Astrocyte of the cerebellum (primary cell): ENCODE measurements around the gene GTSF1L.

Source experiments
- DNase-seq: peaks from one replicate; pipeline ENCODE4 v3.0.0-alpha.2; 2011; ENCODE audit warnings: low read depth
- H3K4me3 ChIP-seq: 2 replicates; pipeline ENCODE4 v1.5.1; 2011; ENCODE audit warnings: mild to moderate bottlenecking, low read depth, low read length, moderate library complexity
- in situ Hi-C: cut with HindIII; loops from 2 replicates; pipeline ENCODE4 v1.10.0; 2017; ENCODE audit warnings: low sequenced_read_pairs
- TF ChIP-seq, protein P1 (sequence below): IDR thresholded peaks from 2 replicates; pipeline ENCODE4 v1.5.1; 2012; ENCODE audit warnings: low read length, low read depth, moderate library complexity, mild to moderate bottlenecking; ENCODE audit errors: missing control alignments

Gene GTSF1L

DNA sequence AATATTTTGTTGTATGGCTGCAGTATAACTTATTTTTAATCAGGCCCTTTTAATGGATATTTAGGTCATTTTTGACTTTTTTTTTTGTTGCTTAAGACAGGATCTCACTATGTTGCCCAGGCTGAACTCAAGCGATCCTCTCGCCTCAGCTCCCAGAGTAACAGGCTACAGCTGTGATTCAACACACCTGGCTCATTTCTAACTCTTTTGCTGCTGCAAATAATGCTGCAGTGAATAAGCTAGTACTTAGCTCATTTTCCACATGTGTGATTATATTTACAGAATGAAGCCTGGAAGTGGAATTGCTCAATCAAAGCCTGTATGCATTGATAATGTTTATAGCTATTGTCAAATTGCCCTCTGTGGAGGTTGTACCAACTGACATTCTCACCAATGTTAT, 1.1 kb downstream of the GTSF1L start:
- no peak for DNase-seq
- in situ Hi-C loops, result no loop called here
- TF ChIP-seq, protein P1, sequence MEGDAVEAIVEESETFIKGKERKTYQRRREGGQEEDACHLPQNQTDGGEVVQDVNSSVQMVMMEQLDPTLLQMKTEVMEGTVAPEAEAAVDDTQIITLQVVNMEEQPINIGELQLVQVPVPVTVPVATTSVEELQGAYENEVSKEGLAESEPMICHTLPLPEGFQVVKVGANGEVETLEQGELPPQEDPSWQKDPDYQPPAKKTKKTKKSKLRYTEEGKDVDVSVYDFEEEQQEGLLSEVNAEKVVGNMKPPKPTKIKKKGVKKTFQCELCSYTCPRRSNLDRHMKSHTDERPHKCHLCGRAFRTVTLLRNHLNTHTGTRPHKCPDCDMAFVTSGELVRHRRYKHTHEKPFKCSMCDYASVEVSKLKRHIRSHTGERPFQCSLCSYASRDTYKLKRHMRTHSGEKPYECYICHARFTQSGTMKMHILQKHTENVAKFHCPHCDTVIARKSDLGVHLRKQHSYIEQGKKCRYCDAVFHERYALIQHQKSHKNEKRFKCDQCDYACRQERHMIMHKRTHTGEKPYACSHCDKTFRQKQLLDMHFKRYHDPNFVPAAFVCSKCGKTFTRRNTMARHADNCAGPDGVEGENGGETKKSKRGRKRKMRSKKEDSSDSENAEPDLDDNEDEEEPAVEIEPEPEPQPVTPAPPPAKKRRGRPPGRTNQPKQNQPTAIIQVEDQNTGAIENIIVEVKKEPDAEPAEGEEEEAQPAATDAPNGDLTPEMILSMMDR, result no peak
- no peak overlapping the region for H3K4me3 ChIP-seq

DNA sequence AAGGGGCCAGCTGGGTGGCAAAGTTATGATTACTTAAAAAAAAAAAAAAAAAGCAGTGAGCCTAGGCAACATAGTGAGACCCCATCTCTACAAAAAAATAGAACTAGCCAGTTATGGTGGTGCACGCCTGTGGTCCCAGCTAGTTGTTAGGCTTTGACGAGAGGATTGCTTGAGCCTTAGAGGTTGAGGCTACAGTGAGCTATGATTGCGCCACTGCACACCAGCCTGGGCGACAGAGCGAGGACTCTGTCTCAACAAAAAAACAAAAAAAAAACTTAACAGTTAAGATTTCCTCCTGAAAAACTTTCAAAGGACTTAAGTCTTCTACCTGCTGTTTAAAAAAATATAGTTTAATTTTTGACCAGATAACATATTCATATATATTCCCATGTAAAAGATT, 2.4 kb downstream of the GTSF1L start:
- TF ChIP-seq, protein P1, result no peak
- H3K4me3 ChIP-seq, result no peak overlapping the region
- in situ Hi-C loops, result no loop called here
- no peak for DNase-seq

DNA sequence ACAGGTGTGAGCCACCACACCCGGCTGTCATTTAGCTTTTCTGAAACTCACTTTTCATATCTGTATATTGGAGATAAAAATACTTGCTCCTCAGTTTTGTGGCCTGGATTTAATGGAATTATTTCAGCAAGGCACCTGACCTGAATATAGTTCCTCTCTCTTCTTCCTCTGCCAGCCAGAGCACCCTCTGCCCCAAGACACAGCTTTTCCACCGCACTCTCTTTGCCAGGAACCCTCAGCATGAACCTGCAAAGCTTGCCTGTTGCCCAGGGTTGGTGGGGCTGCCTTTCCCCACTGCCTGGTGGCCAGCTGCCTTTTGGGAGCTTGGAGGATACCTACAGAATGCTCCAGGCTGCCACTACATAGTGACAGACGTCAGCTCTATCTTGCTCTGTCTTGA, 3.1 kb downstream of the GTSF1L start:
- TF ChIP-seq, protein P1, result no peak
- DNase-seq, result no peak
- in situ Hi-C loops, result no loop called here
- H3K4me3 ChIP-seq, result no peak overlapping the region

DNA sequence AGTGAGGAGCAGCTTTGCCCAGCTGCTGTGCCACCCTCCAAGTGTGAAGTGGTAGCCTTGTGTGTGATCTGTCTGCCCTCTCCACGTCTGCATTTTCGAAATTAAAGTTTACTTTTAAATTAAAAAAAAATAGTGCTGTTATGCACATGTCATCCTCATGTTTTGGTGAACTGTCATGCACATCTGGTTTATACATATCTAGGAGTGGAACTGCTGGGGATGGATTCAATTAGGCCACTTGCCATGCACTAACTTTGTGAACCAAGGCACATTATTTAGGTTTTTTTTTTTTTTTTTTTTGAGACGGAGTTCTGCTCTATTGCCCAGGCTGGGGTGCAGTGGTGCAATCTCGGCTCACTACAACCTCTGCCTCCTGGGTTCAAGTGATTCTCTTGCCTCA, 3.6 kb downstream of the GTSF1L start:
- in situ Hi-C loops, result no loop called here
- TF ChIP-seq, protein P1, result no peak
- no peak for DNase-seq
- H3K4me3 ChIP-seq, result no peak overlapping the region

DNA sequence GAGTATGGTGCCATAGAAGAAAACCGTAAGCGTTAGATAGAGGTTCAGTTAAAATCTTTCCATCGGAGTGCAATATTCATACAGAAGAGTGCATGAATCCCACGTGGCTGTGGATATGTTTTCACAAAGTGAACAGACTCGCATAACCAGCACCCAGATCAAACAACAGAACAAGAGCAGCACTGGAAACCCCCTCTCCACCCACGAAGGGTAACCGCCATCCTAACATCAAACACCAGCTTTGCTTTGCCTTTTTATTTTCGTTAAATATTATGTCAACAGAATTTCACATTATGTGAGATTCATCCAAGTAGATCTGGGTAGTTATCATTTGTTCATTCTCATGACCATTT, 4.7 kb downstream of the GTSF1L start:
- DNase-seq, result no peak

DNA sequence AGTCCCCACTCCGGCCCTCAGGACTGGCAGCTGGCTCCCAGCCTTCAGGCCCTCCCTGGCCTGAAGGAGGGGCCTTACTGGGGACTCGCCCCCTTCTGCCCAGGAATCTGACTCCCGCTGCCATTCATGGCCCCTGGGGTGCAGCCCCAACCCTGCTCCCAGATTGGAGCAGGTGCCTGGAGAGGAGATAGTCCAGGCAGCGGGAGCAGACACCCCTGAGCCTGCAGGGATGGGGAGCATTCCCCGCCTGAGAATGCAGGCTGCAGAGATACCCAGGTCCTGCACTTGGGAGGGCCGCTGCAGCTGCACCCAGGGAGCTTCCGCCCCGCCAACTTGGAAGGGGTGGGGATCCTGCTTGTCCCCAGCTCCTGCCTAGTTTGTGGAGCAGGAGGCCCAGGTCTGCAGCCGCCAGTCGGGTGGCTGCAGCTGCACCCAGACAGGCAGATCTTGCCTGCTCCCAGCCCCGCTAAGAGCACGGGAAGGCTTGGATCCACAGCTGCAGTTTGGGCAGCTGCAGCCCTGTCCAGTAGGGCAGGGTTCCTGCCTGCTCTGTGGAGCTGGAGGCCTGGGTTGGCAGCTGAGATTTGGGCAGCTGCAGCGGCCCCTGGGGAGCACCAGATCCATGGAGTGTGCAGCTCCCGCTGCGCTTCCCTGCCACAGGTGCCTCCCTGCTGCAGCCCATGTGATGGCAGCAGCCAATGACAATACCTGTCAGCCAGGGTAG, 5.2 kb downstream of the GTSF1L start:
- in situ Hi-C loops, result no loop called here
- no peak overlapping the region for H3K4me3 ChIP-seq
- TF ChIP-seq, protein P1, result no peak
- DNase-seq, result no peak

More for the DNA sequence above, 4.7 kb downstream of the GTSF1L start:
- in situ Hi-C loops, result no loop called here
- no peak overlapping the region for H3K4me3 ChIP-seq
- TF ChIP-seq, protein P1, result no peak
